SH-SY5Y (cell line): ENCODE measurements around the gene ANKRD22.

Experiments
- GATA2 ChIP-seq: IDR thresholded peaks from 2 replicates; pipeline ENCODE4 v1.6.1; 2011; ENCODE audit warnings: mild to moderate bottlenecking, low read depth, low read length
- GATA3 ChIP-seq: IDR thresholded peaks from 2 replicates; pipeline ENCODE4 v1.6.1; 2011; ENCODE audit warnings: low read depth, mild to moderate bottlenecking, low read length, moderate library complexity

- TF ChIP-seq GATA2 (no peak), GATA3 (no peak)
Measured at GRCh38 chr10:88804083-88804812, 47.4 kb downstream of the ANKRD22 start.
